Thyroid gland (tissue), 4 donors: ENCODE data around the gene LDHB.

Experiments
- CTCF ChIP-seq, 6 experiments: fragments of 200-600 bp in 3 of 6; fragments of 450-650 bp in 3 of 6; sonication (generic) in 3 of 6; IDR thresholded peaks; one replicate each; pipeline ENCODE4 v1.5.1; 2016 to 2019; ENCODE audit warnings: antibody characterized with exemption in 6 of 6, mild to moderate bottlenecking in 2 of 6, inconsistent platforms in 1 of 6, moderate library complexity in 1 of 6
- POLR2A ChIP-seq, 2 donors: fragments of 450-650 bp; IDR thresholded peaks; one replicate each; pipeline ENCODE4 v1.6.1; 2017; ENCODE audit warnings: antibody characterized with exemption in 2 of 2, mild to moderate bottlenecking in 2 of 2, moderate library complexity in 1 of 2

- TF ChIP-seq CTCF (IDR thresholded peaks at IDR 0.05) (no peak), POLR2A (IDR thresholded peaks at IDR 0.05) (peak in 1 of 2 donors; percentile 18)
These were observed 727 bp downstream of the LDHB start for GRCh38 chr12:21656905-21657325.
